ENCODE results near the gene SMIM43. TPM values are rescaled to one million over a fixed set of nuclear protein-coding genes. Genes with fewer than 3 reads are reported as not detected.
A peak's percentile ranks its signal among the peaks of the same experiment; 100 is the strongest.

SMIM43 gene
- total RNA-seq, 4 donors from 2014 or later = not detected

GRCh38 chr4:121726642-121727268 lies 38.2 kb downstream of the SMIM43 start:
- 47% methylated on average over 3 of the region's 3 CpGs for WGBS
- no peaks in the 10 kb centered on the region for H3K4me1 ChIP-seq
- H3K4me3 ChIP-seq = no peak overlapping the region
- H3K9me3 ChIP-seq = no peaks in the 10 kb centered on the region
- TF ChIP-seq CTCF (IDR thresholded peaks at IDR 0.05) (peak; percentile 28 to 57), POLR2A (IDR thresholded peaks at IDR 0.05) (no peak)
- no peaks in the 10 kb centered on the region for H3K27me3 ChIP-seq
- no peak overlapping the region for H3K27ac ChIP-seq
- DNase-seq (ENCODE audit: low spot score in 2 of 2) = no peak
- no peaks in the 10 kb centered on the region for H3K36me3 ChIP-seq

GRCh38 chr4:121724671-121725070 lies 40.3 kb downstream of the SMIM43 start:
- no peaks in the 10 kb centered on the region for H3K9me3 ChIP-seq
- WGBS = 97% methylated on average over 1 of the region's 1 CpG
- no peak overlapping the region for H3K4me3 ChIP-seq
- no peak for DNase-seq (ENCODE audit: low spot score in 2 of 2)
- no peak for TF ChIP-seq CTCF (IDR thresholded peaks at IDR 0.05)
- no peaks in the 10 kb centered on the region for H3K27me3 ChIP-seq
- no peaks in the 10 kb centered on the region for H3K36me3 ChIP-seq
- H3K27ac ChIP-seq = no peak overlapping the region
- H3K4me1 ChIP-seq = no peaks in the 10 kb centered on the region

GRCh38 chr4:121721700-121722099 lies 43.3 kb downstream of the SMIM43 start:
- no peak for DNase-seq (ENCODE audit: low spot score in 2 of 2)
- Histone ChIP-seq H3K27ac (no peak overlapping the region), H3K4me1 (no peaks in the 10 kb centered on the region), H3K27me3 (no peaks in the 10 kb centered on the region), H3K9me3 (no peaks in the 10 kb centered on the region), H3K4me3 (no peak overlapping the region), H3K36me3 (no peaks in the 10 kb centered on the region)
- no peak for TF ChIP-seq POLR2AphosphoS5 (IDR thresholded peaks at IDR 0.05)
- TF ChIP-seq EP300 (IDR thresholded peaks at IDR 0.05) = no peak
- no peak for TF ChIP-seq CTCF (IDR thresholded peaks at IDR 0.05)
- TF ChIP-seq POLR2A (IDR thresholded peaks at IDR 0.05) = no peak
- WGBS = 56% methylated on average over 1 of the region's 1 CpG

- H3K36me3 ChIP-seq = no peaks in the 10 kb centered on the region
- TF ChIP-seq POLR2AphosphoS5 (IDR thresholded peaks at IDR 0.05) (no peak), EP300 (IDR thresholded peaks at IDR 0.05) (no peak), POLR2A (IDR thresholded peaks at IDR 0.05) (no peak), CTCF (IDR thresholded peaks at IDR 0.05) (no peak)
- H3K27me3 ChIP-seq = no peaks in the 10 kb centered on the region
- H3K9me3 ChIP-seq = no peaks in the 10 kb centered on the region
- H3K4me1 ChIP-seq = no peaks in the 10 kb centered on the region
- no peak for DNase-seq (ENCODE audit: low spot score in 2 of 2)
- H3K4me3 ChIP-seq = no peak overlapping the region
- H3K27ac ChIP-seq = no peak overlapping the region
- WGBS = 67% methylated on average over 1 of the region's 1 CpG
Measured at GRCh38 chr4:121720109-121720508, 44.9 kb downstream of the SMIM43 start.

- Histone ChIP-seq H3K27me3 (no peaks in the 10 kb centered on the region), H3K36me3 (no peaks in the 10 kb centered on the region), H3K4me1 (no peaks in the 10 kb centered on the region), H3K27ac (no peak overlapping the region), H3K4me3 (no peak overlapping the region), H3K9me3 (no peaks in the 10 kb centered on the region)
- 63% methylated on average over 3 of the region's 4 CpGs for WGBS
- TF ChIP-seq POLR2AphosphoS5 (IDR thresholded peaks at IDR 0.05) (no peak), CTCF (IDR thresholded peaks at IDR 0.05) (no peak), POLR2A (IDR thresholded peaks at IDR 0.05) (no peak), EP300 (IDR thresholded peaks at IDR 0.05) (no peak)
- DNase-seq (ENCODE audit: low spot score in 2 of 2) = no peak
Measured at GRCh38 chr4:121717680-121718237, 47.2 kb downstream of the SMIM43 start.

Measured in suprapubic skin (tissue), 4 donors.